Natural killer cell (primary cell): ENCODE measurements around the gene SNAP25. TPM values are rescaled to one million over a fixed set of nuclear protein-coding genes. Genes with fewer than 3 reads are reported as not detected.

Experiments
- ATAC-seq, 3 donors: fragments of 150-1000 bp in 2 of 3; fragments of 200-7000 bp in 1 of 3; cut with Tn5 transposase; 1 replicate in 1 of 3; 2 replicates in 2 of 3; pipeline ENCODE4 v1.10.0; 2021; ENCODE audit warnings: mild to moderate bottlenecking in 2 of 3, moderate library complexity in 2 of 3
- DNase-seq, 2 donors: peaks; one replicate each; pipeline versions ENCODE4 v3.0.0 to v3.0.0-alpha.2; 2013 to 2021; ENCODE audit warnings: mixed read lengths in 1 of 2
- H3K27ac ChIP-seq: one replicate; pipeline ENCODE4 v1.5.1; 2013; ENCODE audit warnings: mild to moderate bottlenecking, low read length
- H3K27me3 ChIP-seq: one replicate; pipeline ENCODE4 v1.6.1; 2013; ENCODE audit warnings: low read length; ENCODE audit not compliant: control insufficient read depth, insufficient read depth
- H3K36me3 ChIP-seq: one replicate; pipeline ENCODE4 v1.6.1; 2013; ENCODE audit warnings: low read length; ENCODE audit not compliant: control insufficient read depth, insufficient read depth
- H3K4me1 ChIP-seq: one replicate; pipeline ENCODE4 v1.6.1; 2013; ENCODE audit warnings: low read length; ENCODE audit not compliant: control insufficient read depth, insufficient read depth
- H3K4me3 ChIP-seq: one replicate; pipeline ENCODE4 v1.5.1; 2013; ENCODE audit warnings: low read length
- H3K9me3 ChIP-seq: one replicate; pipeline ENCODE4 v1.6.1; 2013; ENCODE audit warnings: low read length; ENCODE audit not compliant: control insufficient read depth, insufficient read depth
- H3K27ac Mint-ChIP-seq, 2 donors: one replicate each; pipeline ENCODE4 v1.8.0; 2022; ENCODE audit warnings: mild to moderate bottlenecking in 2 of 2, mixed read lengths in 2 of 2, moderate library complexity in 1 of 2
- H3K27me3 Mint-ChIP-seq, 2 donors: one replicate each; pipeline ENCODE4 v1.8.0; 2022; ENCODE audit warnings: low read depth in 2 of 2, mixed read lengths in 2 of 2
- H3K36me3 Mint-ChIP-seq: one replicate; pipeline ENCODE4 v1.8.0; 2022; ENCODE audit warnings: mixed read lengths
- H3K4me1 Mint-ChIP-seq, 2 donors: one replicate each; pipeline ENCODE4 v1.8.0; 2022; ENCODE audit warnings: mixed read lengths in 2 of 2
- H3K4me3 Mint-ChIP-seq: one replicate; pipeline ENCODE4 v1.8.0; 2022; ENCODE audit warnings: mild to moderate bottlenecking, moderate library complexity, mixed read lengths
- H3K9me3 Mint-ChIP-seq, 2 donors: one replicate each; pipeline ENCODE4 v1.8.0; 2022; ENCODE audit warnings: mixed read lengths in 2 of 2
- WGBS: methylation state at CpG from one replicate; pipeline ENCODE4 v1.1.7; 2013; ENCODE audit warnings: missing lambda C conversion rate; ENCODE audit not compliant: insufficient coverage; 5-methylcytosine and 5-hydroxymethylcytosine counted together
- intact Hi-C: fragments of 100-400 bp; cut with micrococcal nuclease; formaldehyde crosslinking; loops from one replicate; pipeline ENCODE4 v1.14.2; 2022
- total RNA-seq, 4 donors: library from RNA; stranded (reverse); fragments of 120-200 nt in 1 of 4; gene quantifications; one replicate each; pipeline versions ENCODE4 v1.2.3 to v1.2.4, GENCODE V29; 2013 to 2022
- TF ChIP-seq, protein P1 (sequence below): fragments of 200-600 bp; IDR thresholded peaks from one replicate; pipeline ENCODE4 v1.8.0; 2022; ENCODE audit warnings: antibody characterized with exemption

The SNAP25 gene
- total RNA-seq, 3 donors from 2014 or later (not counting 1 experiment from before 2014, with no cell fraction given): not detected

DNA sequence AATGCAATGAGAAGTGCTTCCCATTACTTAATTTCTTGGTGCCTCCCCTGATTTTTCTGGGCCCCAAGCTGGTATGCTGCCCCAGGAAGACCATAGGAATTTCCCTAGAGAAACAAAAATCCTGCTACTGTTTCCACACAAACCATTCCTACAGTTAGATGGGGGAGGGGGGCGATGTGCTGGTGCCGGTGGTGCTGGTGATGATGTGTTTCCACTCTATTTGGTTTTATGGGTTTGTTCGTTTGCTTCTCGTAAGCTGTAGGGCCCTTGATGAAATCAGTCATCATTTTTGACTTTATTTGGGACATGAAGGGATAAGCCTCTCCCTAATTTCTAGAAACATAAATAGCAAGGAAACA is 110.2 kb downstream of the SNAP25 start:
- no peak for ATAC-seq
- Mint-ChIP-seq H3K4me1 (no peaks in the 10 kb centered on the region), H3K4me3 (no peak overlapping the region), H3K27ac (no peak overlapping the region), H3K9me3 (no peaks in the 10 kb centered on the region), H3K36me3 (no peaks in the 10 kb centered on the region), H3K27me3 (peaks cover 3 to 12% of the 10 kb centered on the region in 2 donors)
- H3K27ac ChIP-seq: no peak overlapping the region
- DNase-seq: no peak
- no peaks in the 10 kb centered on the region for H3K4me1 ChIP-seq
- no peaks in the 10 kb centered on the region for H3K36me3 ChIP-seq
- no peaks in the 10 kb centered on the region for H3K27me3 ChIP-seq
- H3K4me3 ChIP-seq: no peak overlapping the region
- no peaks in the 10 kb centered on the region for H3K9me3 ChIP-seq
- TF ChIP-seq, protein P1, sequence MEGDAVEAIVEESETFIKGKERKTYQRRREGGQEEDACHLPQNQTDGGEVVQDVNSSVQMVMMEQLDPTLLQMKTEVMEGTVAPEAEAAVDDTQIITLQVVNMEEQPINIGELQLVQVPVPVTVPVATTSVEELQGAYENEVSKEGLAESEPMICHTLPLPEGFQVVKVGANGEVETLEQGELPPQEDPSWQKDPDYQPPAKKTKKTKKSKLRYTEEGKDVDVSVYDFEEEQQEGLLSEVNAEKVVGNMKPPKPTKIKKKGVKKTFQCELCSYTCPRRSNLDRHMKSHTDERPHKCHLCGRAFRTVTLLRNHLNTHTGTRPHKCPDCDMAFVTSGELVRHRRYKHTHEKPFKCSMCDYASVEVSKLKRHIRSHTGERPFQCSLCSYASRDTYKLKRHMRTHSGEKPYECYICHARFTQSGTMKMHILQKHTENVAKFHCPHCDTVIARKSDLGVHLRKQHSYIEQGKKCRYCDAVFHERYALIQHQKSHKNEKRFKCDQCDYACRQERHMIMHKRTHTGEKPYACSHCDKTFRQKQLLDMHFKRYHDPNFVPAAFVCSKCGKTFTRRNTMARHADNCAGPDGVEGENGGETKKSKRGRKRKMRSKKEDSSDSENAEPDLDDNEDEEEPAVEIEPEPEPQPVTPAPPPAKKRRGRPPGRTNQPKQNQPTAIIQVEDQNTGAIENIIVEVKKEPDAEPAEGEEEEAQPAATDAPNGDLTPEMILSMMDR: no peak
- intact Hi-C loops: no loop called here
- 100% methylated on average over 2 of the region's 4 CpGs for WGBS

DNA sequence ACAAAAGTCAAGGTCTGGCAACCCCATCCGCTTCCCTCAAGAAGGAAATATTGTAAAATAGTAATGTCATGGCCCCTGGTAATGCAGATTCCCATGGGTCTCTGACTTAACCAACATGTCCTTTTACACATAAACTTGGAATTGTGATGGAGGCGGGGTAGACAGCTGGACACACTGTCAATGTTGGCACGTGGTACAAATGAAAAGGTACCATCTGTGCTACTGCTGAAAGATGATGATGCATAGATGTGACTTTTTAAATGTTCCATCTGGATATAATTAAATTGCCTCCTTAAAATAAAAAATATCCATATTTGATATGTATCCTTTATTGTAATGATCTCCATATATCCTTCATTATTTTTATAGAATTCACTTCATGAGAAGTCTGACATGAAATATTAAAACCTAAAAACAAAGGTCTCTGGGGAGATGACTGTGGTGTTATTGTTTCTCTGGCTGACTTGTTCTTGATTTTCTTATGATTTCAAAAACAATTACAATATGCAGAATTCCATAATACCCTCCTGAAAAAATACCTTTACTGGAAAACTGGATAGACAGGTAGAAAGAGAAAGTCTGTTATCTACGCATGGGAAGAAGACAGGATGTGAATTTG is 110.9 kb downstream of the SNAP25 start:
- Histone ChIP-seq H3K4me1 (no peaks in the 10 kb centered on the region), H3K27me3 (no peaks in the 10 kb centered on the region), H3K36me3 (no peaks in the 10 kb centered on the region), H3K9me3 (no peaks in the 10 kb centered on the region), H3K27ac (no peak overlapping the region), H3K4me3 (no peak overlapping the region)
- intact Hi-C loops: no loop called here
- H3K27me3 Mint-ChIP-seq: peaks cover 7 to 15% of the 10 kb centered on the region in 2 donors
- WGBS: 100% methylated on average over 2 of the region's 4 CpGs
- TF ChIP-seq, protein P1: no peak
- H3K4me1 Mint-ChIP-seq: no peaks in the 10 kb centered on the region
- no peak for DNase-seq
- H3K4me3 Mint-ChIP-seq: no peak overlapping the region
- ATAC-seq: no peak
- H3K27ac Mint-ChIP-seq: no peak overlapping the region
- H3K9me3 Mint-ChIP-seq: no peaks in the 10 kb centered on the region
- no peaks in the 10 kb centered on the region for H3K36me3 Mint-ChIP-seq

DNA sequence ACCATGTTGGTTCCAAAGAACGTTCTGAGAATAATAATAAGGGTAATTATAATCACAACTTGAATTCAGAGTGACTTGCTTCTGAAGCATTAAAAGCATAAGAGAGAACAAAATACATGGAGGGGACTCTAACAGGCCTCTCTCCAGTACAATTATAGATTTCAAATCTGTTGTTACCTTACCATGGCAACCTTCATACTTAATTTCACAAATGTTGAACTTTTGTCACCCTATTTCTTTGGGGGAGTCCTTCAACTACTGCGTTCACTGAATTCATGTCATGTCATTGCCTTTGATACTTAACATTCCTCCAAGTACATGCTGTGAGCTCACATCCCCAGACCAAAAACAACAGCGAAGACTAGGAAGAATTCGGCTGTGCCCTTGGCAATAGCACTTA is 111.4 kb downstream of the SNAP25 start:
- TF ChIP-seq, protein P1: no peak
- no peaks in the 10 kb centered on the region for H3K4me1 ChIP-seq
- H3K36me3 ChIP-seq: no peaks in the 10 kb centered on the region
- DNase-seq (no peak), ATAC-seq (no peak)
- Mint-ChIP-seq H3K4me3 (no peak overlapping the region), H3K27me3 (peaks cover 7 to 15% of the 10 kb centered on the region in 2 donors), H3K4me1 (no peaks in the 10 kb centered on the region), H3K36me3 (no peaks in the 10 kb centered on the region), H3K27ac (no peak overlapping the region), H3K9me3 (no peaks in the 10 kb centered on the region)
- no peaks in the 10 kb centered on the region for H3K9me3 ChIP-seq
- no peaks in the 10 kb centered on the region for H3K27me3 ChIP-seq
- WGBS: 95% methylated on average over 3 of the region's 4 CpGs
- intact Hi-C loops: no loop called here
- H3K4me3 ChIP-seq: no peak overlapping the region
- no peak overlapping the region for H3K27ac ChIP-seq
